K562 (cell line): ENCODE data around the gene ACOD1. TPM values are rescaled to one million over a fixed set of nuclear protein-coding genes. Genes with fewer than 3 reads are reported as not detected.
"Not testable (repeated sequence)": the region's sequence is repeated elsewhere in the genome, so short reads cannot be mapped to it uniquely, and the experiment has no call there.

Experiments used
- ATAC-seq: fragments of 200-7000 bp; cut with Tn5 transposase; 3 replicates; pipeline ENCODE4 v1.9.1; 2020; ENCODE audit warnings: moderate library complexity
- Bru-seq: library from RNA; stranded (reverse); fragments of 400-500 nt; gene quantifications from one replicate; lab custom pipeline; 2021; lab: Mats Ljungman, UMichigan
- BruChase-seq, 2 experiments: library from RNA; stranded (reverse); fragments of 400-500 nt; gene quantifications; one replicate each; lab custom pipeline; 2021; lab: Mats Ljungman, UMichigan
- BruUV-seq: library from RNA; stranded (reverse); fragments of 400-500 nt; replicated peaks from 2 replicates; lab custom pipeline; 2021; lab: Mats Ljungman, UMichigan
- CTCF ChIA-PET: fragments of 300-600 bp; formaldehyde crosslinking; extraction: SDS; loops from one replicate; lab custom pipeline; 2021; ENCODE audit warnings: low intra/inter-chr PET ratio; lab: Yijun Ruan, JAX
- POLR2A ChIA-PET: fragments of 300-600, 350-650 bp; sonication (Branson Sonifier 250); formaldehyde crosslinking; extraction: SDS; loops from one replicate; lab custom pipeline; 2021; ENCODE audit warnings: antibody characterized with exemption, inconsistent platforms; lab: Yijun Ruan, JAX
- DNase-seq, 4 experiments: peaks; one replicate each; pipeline versions ENCODE4 v3.0.0 to v3.0.0-alpha.2; 2011 to 2018; ENCODE audit warnings: low spot score in 3 of 4, mixed read lengths in 3 of 4; ENCODE audit errors: extremely low read depth in 1 of 4
- FAIRE-seq: peaks from 2 replicates; lab custom pipeline; 2011; peaks lifted over from hg19 to GRCh38; lab: Jason Lieb, UNC
- H2AFZ ChIP-seq: 2 replicates; pipeline ENCODE4 v1.6.0; 2011; ENCODE audit warnings: low read depth, low read length, control low read depth, inconsistent platforms
- H3K27ac ChIP-seq: fragments of 200-600 bp; 3 replicates; pipeline ENCODE4 v1.8.0; 2011; ENCODE audit warnings: low read depth, mild to moderate bottlenecking, control low read depth, inconsistent platforms, low read length, moderate library complexity, mixed read lengths; ENCODE audit errors: extremely low read depth
- H3K27me3 ChIP-seq, 2 experiments: fragments of 300-600 bp in 1 of 2; 2 replicates in 1 of 2; 3 replicates in 1 of 2; pipeline versions ENCODE4 v1.6.0 to v1.8.0; 2011; ENCODE audit warnings: inconsistent platforms in 2 of 2, low read length in 2 of 2, mild to moderate bottlenecking in 1 of 2, mixed read lengths in 1 of 2, moderate library complexity in 1 of 2; ENCODE audit not compliant: control insufficient read depth in 2 of 2, insufficient read depth in 2 of 2
- H3K36me3 ChIP-seq: fragments of 300-600 bp; 3 replicates; pipeline ENCODE4 v1.8.0; 2011; ENCODE audit warnings: mild to moderate bottlenecking, low read length, inconsistent platforms; ENCODE audit not compliant: control insufficient read depth, insufficient read depth
- H3K4me1 ChIP-seq, 2 experiments: fragments of 200-600 bp in 1 of 2; replicated peaks in 1 of 2; 2 replicates in 1 of 2; 3 replicates in 1 of 2; pipeline versions ENCODE4 v1.5.1 to v1.8.0; 2011; ENCODE audit warnings: inconsistent platforms in 2 of 2, low read length in 2 of 2, mild to moderate bottlenecking in 1 of 2, mixed read lengths in 1 of 2, moderate library complexity in 1 of 2; ENCODE audit not compliant: control insufficient read depth in 2 of 2, insufficient read depth in 2 of 2
- H3K4me2 ChIP-seq: 2 replicates; pipeline ENCODE4 v1.6.1; 2011; ENCODE audit warnings: low read length, control low read depth, inconsistent platforms, mixed read lengths; ENCODE audit not compliant: insufficient read depth
- H3K4me3 ChIP-seq: fragments of 200-600 bp; sonication (generic), shearing (Covaris generic); 2 replicates; pipeline ENCODE4 v1.5.1; 2016; ENCODE audit warnings: control low read depth, inconsistent platforms
- H3K79me2 ChIP-seq: fragments of 200-600 bp; 3 replicates; pipeline ENCODE4 v1.8.0; 2011; ENCODE audit warnings: low read length, inconsistent platforms; ENCODE audit not compliant: control insufficient read depth, insufficient read depth
- H3K9ac ChIP-seq, 2 experiments: 2 replicates each; pipeline versions ENCODE4 v1.6.0 to v1.6.1; 2011; ENCODE audit warnings: low read depth in 2 of 2, low read length in 2 of 2, control low read depth in 1 of 2, inconsistent platforms in 1 of 2, mild to moderate bottlenecking in 1 of 2, mixed read lengths in 1 of 2; ENCODE audit not compliant: insufficient read depth in 1 of 2
- H3K9me1 ChIP-seq: one replicate; pipeline ENCODE4 v1.6.0; 2011; ENCODE audit warnings: inconsistent platforms, mild to moderate bottlenecking, low read length, moderate library complexity; ENCODE audit not compliant: control insufficient read depth, insufficient read depth
- H3K9me3 ChIP-seq: replicated peaks from 2 replicates; pipeline ENCODE4 v1.5.1; 2011; ENCODE audit warnings: low read depth, low read length, inconsistent platforms; ENCODE audit not compliant: control insufficient read depth, insufficient read depth
- H4K20me1 ChIP-seq: replicated peaks from 2 replicates; pipeline ENCODE4 v1.6.1; 2011; ENCODE audit warnings: low read length, inconsistent platforms, mixed read lengths; ENCODE audit not compliant: control insufficient read depth, insufficient read depth
- GATAD2B ChIP-seq: fragments of 450-650 bp; IDR thresholded peaks from 2 replicates; pipeline ENCODE4 v1.6.1; 2017; ENCODE audit warnings: mild to moderate bottlenecking, borderline replicate concordance
- ZNF280A ChIP-seq: fragments of 450-650 bp; IDR thresholded peaks from 2 replicates; pipeline ENCODE4 v1.6.1; 2018; ENCODE audit warnings: mild to moderate bottlenecking, low read depth; ENCODE audit not compliant: partially characterized antibody
- ZNF431 ChIP-seq: sonication (generic); formaldehyde crosslinking; IDR thresholded peaks from 2 replicates; pipeline ENCODE4 v1.8.0; 2022; ENCODE audit warnings: mild to moderate bottlenecking, missing genetic modification reagents
- ZNF707 ChIP-seq: fragments of 250-450 bp; sonication (Bioruptor Pico); conservative IDR thresholded peaks from 2 replicates; pipeline ENCODE4 v1.8.0; 2022; ENCODE audit warnings: inconsistent platforms, mild to moderate bottlenecking, moderate library complexity
- WGBS: fragments of 100-300 bp; shearing (Covaris generic); methylation state at CpG from one replicate; pipeline ENCODE4 v1.1.6; 2016; ENCODE audit warnings: low coverage, mixed read lengths; ENCODE audit not compliant: insufficient coverage; ENCODE audit errors: missing lambda C conversion rate; 5-methylcytosine and 5-hydroxymethylcytosine counted together
- in situ Hi-C: fragments of 300-500 bp; cut with MboI; formaldehyde crosslinking; loops from 4 replicates; pipeline ENCODE4 v1.15.0; 2018; ENCODE audit warnings: inconsistent platforms, mixed read lengths
- intact Hi-C: fragments of 100-400 bp; cut with micrococcal nuclease; formaldehyde crosslinking; loops from 2 replicates; pipeline ENCODE4 v1.14.2; 2022
- long read RNA-seq, 3 experiments: library from polyadenylated mRNA in 2 of 3; library from RNA in 1 of 3; unstranded in 2 of 3; stranded (forward) in 1 of 3; transcript quantifications; one replicate each; pipeline ENCODE4 v2.0.0, GENCODE V29; 2019 to 2022
- polyA minus RNA-seq, 3 experiments: library from RNA; depleted of rRNA, polyadenylated mRNA; stranded (reverse); fragments of >200 nt; gene quantifications; 2 replicates each; pipeline ENCODE4 v1.2.3, GENCODE V29; 2011
- polyA plus RNA-seq, 8 experiments: library from polyadenylated mRNA; depleted of rRNA in 4 of 8; stranded (reverse) in 5 of 8; unstranded in 3 of 8; fragments of >200 nt; fragmentation: Nextera tagmentation in 2 of 8; fragmentation: Illumina TruSeq in 1 of 8; extraction: Ambion mirVana in 2 of 8; extraction: Trizol in 1 of 8; gene quantifications; 2 replicates each; pipeline versions ENCODE4 v1.2.1 to v1.2.3, GENCODE V29; 2011 to 2014; ENCODE audit warnings: inconsistent platforms in 1 of 8, missing spikeins in 1 of 8
- total RNA-seq, 7 experiments: library from RNA; depleted of rRNA in 6 of 7; stranded (reverse); fragments of >200 nt in 6 of 7; fragmentation: Illumina TruSeq in 2 of 7; extraction: Trizol in 2 of 7; gene quantifications; 2 replicates each; pipeline versions ENCODE4 v1.2.1 to v1.2.3, GENCODE V29; 2011 to 2021; ENCODE audit warnings: low replicate concordance in 1 of 7

Gene ACOD1
- total RNA-seq (2011; cell fraction: chromatin; rRNA removed; ENCODE audit: low replicate concordance), result not detected in 2 replicates
- total RNA-seq (2011; cell fraction: nucleolus; rRNA removed), result not detected in 2 replicates
- not detected in 2 replicates for total RNA-seq (2011; cell fraction: nucleoplasm; rRNA removed)
- not detected in 2 replicates for total RNA-seq (2014; rRNA removed)
- total RNA-seq (2014; rRNA removed; fragmentation: Illumina TruSeq; extraction: Trizol), result not detected in 2 replicates
- not detected in 2 replicates for total RNA-seq (2015; rRNA removed; fragmentation: Illumina TruSeq; extraction: Trizol)
- total RNA-seq (2021), result not detected in 2 replicates
- not detected in 2 replicates for polyA plus RNA-seq (2011; rRNA removed)
- polyA plus RNA-seq (2011; cell fraction: cytosol; rRNA removed), result not detected in 2 replicates
- not detected in 2 replicates for polyA plus RNA-seq (2011; cell fraction: nucleus; rRNA removed)
- polyA plus RNA-seq (2012), result not detected in 2 replicates
- not detected in 2 replicates for polyA plus RNA-seq (2014; fragmentation: Illumina TruSeq; extraction: Trizol)
- polyA plus RNA-seq (2014; fragmentation: Nextera tagmentation; extraction: Ambion mirVana), result not detected
- not detected in 2 replicates for polyA plus RNA-seq (2014; rRNA removed)
- not detected in 2 replicates for polyA minus RNA-seq (2011; rRNA and poly(A)+ RNA removed)
- polyA minus RNA-seq (2011; cell fraction: cytosol; rRNA and poly(A)+ RNA removed), result not detected in 2 replicates
- polyA minus RNA-seq (2011; cell fraction: nucleus; rRNA and poly(A)+ RNA removed), result not detected in 2 replicates
- Bru-seq, nascent RNA, result not detected
- not detected for BruChase-seq, experiment 1, labeled RNA remaining after a 2-hour chase
- BruChase-seq, experiment 2, labeled RNA remaining after a 6-hour chase, result not detected
- long read RNA-seq, experiment 1, result 0 reads
- long read RNA-seq, experiment 2, result 0 reads
- long read RNA-seq, experiment 3, result 0 reads

GRCh38 chr13:76948149-76948548 is at the start of gene ACOD1:
TSS of gene ACOD1 (plus strand) at chr13:76948511. CDS start at chr13:76948559, 48 bp downstream.
- peaks cover 0 to 4% of the 10 kb centered on the region in 2 experiments; a peak in 2 of 5 replicates for H3K27me3 ChIP-seq
- H4K20me1 ChIP-seq, result no peaks in the 10 kb centered on the region
- DNase-seq (no peak), FAIRE-seq (no peak), ATAC-seq (no peak)
- no peak within 1 kb of the TSS for H2AFZ ChIP-seq
- 0% methylated on average over 2 of the region's 2 CpGs for WGBS
- H3K4me1 ChIP-seq, result no peaks in the 10 kb centered on the region
- H3K9me1 ChIP-seq, result no peaks in the 10 kb centered on the region
- H3K9me3 ChIP-seq, result no peaks in the 10 kb centered on the region
- in situ Hi-C loops, result no loop called here
- H3K4me2 ChIP-seq, result no peak within 1 kb of the TSS
- BruUV-seq, result no TSS peak
- H3K36me3 ChIP-seq, result no peaks in the 10 kb centered on the region
- no peak within 1 kb of the TSS for H3K4me3 ChIP-seq
- H3K79me2 ChIP-seq, result no peaks in the 10 kb centered on the region
- ChIA-PET CTCF (no interaction called here), POLR2A (no interaction called here)
- TF ChIP-seq GATAD2B, result no peak
- H3K9ac ChIP-seq, result no peak within 1 kb of the TSS
- H3K27ac ChIP-seq, result no peak within 1 kb of the TSS
- intact Hi-C loops, result no loop called here

GRCh38 chr13:76899066-76899465 is 49.2 kb upstream of the ACOD1 start:
- H2AFZ ChIP-seq, H3K27me3 ChIP-seq, BruUV-seq, H4K20me1 ChIP-seq, H3K4me1 ChIP-seq, intact Hi-C loops, H3K79me2 ChIP-seq, H3K4me2 ChIP-seq, H3K9me3 ChIP-seq, H3K9ac ChIP-seq, H3K27ac ChIP-seq, ATAC-seq, FAIRE-seq, DNase-seq, H3K4me3 ChIP-seq, CTCF ChIA-PET, in situ Hi-C loops, H3K9me1 ChIP-seq, POLR2A ChIA-PET, H3K36me3 ChIP-seq: not testable (repeated sequence)
- TF ChIP-seq ZNF280A (peak; percentile 28), ZNF707 (peak; percentile 87), ZNF431 (peak; percentile 89)
- 0% methylated on average over 2 of the region's 4 CpGs for WGBS
